HL-60 (cell line): Measurements from ENCODE around the gene SIGLECL1.

ENCODE experiments used
- DNase-seq, 2 experiments: peaks; one replicate each; pipeline ENCODE4 v3.0.0-alpha.2; 2010 to 2020; ENCODE audit warnings: low read depth in 1 of 2, low spot score in 1 of 2
- H3K27ac ChIP-seq: fragments of 250-450 bp; sonication (Bioruptor Pico); replicated peaks from 2 replicates; pipeline ENCODE4 v1.5.1; 2020; ENCODE audit warnings: mild to moderate bottlenecking, moderate library complexity
- H3K27me3 ChIP-seq: fragments of 250-450 bp; sonication (Bioruptor Pico); 2 replicates; pipeline ENCODE4 v1.5.1; 2021; ENCODE audit warnings: mild to moderate bottlenecking, moderate library complexity; ENCODE audit not compliant: insufficient read depth, poor library complexity, severe bottlenecking
- H3K4me3 ChIP-seq: replicated peaks from 2 replicates; pipeline ENCODE4 v1.5.1; 2011; ENCODE audit warnings: mild to moderate bottlenecking, control low read depth, low read length; ENCODE audit not compliant: insufficient read depth
- GABPA ChIP-seq: IDR thresholded peaks from 2 replicates; pipeline ENCODE4 v1.6.1; 2012; ENCODE audit warnings: low read depth
- POLR2AphosphoS5 ChIP-seq: IDR thresholded peaks from 2 replicates; pipeline ENCODE4 v1.6.1; 2012; ENCODE audit warnings: low read depth
- SPI1 ChIP-seq: IDR thresholded peaks from 2 replicates; pipeline ENCODE4 v1.6.1; 2012; ENCODE audit warnings: low read depth, mild to moderate bottlenecking, borderline replicate concordance
- TF ChIP-seq, protein P1 (sequence below): IDR thresholded peaks from one replicate; pipeline ENCODE4 v1.5.1; 2011; ENCODE audit warnings: low read length, control low read depth, inconsistent platforms; ENCODE audit not compliant: insufficient read depth
- TF ChIP-seq, protein P2 (sequence below): IDR thresholded peaks from 2 replicates; pipeline ENCODE4 v1.6.1; 2012; ENCODE audit warnings: low read depth; ENCODE audit not compliant: insufficient replicate concordance

Gene SIGLECL1

DNA sequence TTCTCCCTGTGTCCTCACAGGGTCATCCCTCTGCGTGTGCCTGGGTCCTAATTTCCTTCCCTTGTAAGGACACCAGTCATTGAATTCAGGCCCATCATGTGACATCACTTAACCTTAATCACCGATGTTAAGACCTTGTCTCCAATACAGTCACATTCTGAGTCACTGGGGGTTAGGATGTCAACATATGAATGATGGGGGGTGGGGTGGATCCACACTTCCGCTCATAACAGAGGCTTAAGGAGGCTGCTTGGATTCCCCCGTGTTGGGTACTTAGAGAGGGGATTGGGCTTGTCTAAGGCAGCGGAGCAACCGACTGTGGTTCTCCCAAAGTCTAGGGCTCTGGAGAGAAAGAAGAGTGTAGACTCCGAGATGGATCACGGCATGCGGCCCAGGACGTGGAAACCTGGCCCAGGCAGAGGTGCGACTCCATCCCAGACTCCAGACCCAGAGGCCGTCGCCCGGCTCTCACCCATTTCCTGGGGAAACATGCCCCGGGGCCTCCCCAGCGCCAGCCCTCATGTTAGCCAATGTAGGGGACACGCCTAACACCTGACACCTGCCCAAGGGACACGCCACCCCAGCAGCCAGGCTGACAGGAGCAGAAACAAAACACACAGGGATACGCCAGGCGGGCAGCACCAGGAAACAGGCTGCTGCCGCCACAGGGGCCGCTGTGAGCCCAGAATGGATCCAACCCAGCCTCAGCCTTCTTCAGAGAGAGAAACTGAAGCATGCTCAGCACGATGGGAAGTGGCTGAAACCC, 43.5 kb downstream of the SIGLECL1 start:
- Histone ChIP-seq H3K27ac (no peak overlapping the region), H3K4me3 (no peak overlapping the region), H3K27me3 (no peaks in the 10 kb centered on the region)
- TF ChIP-seq POLR2AphosphoS5 (no peak), GABPA (no peak), SPI1 (no peak)
- TF ChIP-seq, protein P1, sequence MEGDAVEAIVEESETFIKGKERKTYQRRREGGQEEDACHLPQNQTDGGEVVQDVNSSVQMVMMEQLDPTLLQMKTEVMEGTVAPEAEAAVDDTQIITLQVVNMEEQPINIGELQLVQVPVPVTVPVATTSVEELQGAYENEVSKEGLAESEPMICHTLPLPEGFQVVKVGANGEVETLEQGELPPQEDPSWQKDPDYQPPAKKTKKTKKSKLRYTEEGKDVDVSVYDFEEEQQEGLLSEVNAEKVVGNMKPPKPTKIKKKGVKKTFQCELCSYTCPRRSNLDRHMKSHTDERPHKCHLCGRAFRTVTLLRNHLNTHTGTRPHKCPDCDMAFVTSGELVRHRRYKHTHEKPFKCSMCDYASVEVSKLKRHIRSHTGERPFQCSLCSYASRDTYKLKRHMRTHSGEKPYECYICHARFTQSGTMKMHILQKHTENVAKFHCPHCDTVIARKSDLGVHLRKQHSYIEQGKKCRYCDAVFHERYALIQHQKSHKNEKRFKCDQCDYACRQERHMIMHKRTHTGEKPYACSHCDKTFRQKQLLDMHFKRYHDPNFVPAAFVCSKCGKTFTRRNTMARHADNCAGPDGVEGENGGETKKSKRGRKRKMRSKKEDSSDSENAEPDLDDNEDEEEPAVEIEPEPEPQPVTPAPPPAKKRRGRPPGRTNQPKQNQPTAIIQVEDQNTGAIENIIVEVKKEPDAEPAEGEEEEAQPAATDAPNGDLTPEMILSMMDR: no peak
- TF ChIP-seq, protein P2, sequence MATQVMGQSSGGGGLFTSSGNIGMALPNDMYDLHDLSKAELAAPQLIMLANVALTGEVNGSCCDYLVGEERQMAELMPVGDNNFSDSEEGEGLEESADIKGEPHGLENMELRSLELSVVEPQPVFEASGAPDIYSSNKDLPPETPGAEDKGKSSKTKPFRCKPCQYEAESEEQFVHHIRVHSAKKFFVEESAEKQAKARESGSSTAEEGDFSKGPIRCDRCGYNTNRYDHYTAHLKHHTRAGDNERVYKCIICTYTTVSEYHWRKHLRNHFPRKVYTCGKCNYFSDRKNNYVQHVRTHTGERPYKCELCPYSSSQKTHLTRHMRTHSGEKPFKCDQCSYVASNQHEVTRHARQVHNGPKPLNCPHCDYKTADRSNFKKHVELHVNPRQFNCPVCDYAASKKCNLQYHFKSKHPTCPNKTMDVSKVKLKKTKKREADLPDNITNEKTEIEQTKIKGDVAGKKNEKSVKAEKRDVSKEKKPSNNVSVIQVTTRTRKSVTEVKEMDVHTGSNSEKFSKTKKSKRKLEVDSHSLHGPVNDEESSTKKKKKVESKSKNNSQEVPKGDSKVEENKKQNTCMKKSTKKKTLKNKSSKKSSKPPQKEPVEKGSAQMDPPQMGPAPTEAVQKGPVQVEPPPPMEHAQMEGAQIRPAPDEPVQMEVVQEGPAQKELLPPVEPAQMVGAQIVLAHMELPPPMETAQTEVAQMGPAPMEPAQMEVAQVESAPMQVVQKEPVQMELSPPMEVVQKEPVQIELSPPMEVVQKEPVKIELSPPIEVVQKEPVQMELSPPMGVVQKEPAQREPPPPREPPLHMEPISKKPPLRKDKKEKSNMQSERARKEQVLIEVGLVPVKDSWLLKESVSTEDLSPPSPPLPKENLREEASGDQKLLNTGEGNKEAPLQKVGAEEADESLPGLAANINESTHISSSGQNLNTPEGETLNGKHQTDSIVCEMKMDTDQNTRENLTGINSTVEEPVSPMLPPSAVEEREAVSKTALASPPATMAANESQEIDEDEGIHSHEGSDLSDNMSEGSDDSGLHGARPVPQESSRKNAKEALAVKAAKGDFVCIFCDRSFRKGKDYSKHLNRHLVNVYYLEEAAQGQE: no peak
- no peak for DNase-seq

DNA sequence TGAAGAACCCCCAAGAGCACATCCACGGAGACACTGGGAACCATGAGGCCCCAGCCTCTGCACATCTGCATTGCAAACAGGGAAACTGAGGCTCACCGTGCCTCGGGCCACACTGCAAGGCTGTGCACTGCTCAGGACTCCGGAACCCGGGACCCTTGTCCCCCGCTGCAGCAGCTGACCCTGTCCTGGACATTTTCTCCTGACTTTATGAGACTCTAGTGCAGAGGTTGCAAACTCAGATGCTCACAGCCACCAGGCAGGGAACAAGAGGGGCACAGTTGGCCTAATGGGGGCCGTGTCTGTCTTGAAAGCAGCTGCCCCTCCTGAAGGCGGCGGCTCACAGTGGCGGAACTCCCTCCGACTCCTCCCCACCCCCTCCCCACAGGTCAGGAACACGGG, 44.1 kb downstream of the SIGLECL1 start:
- H3K27ac ChIP-seq: no peak overlapping the region
- DNase-seq: no peak
- H3K27me3 ChIP-seq: no peaks in the 10 kb centered on the region
- TF ChIP-seq POLR2AphosphoS5: no peak
- no peak for TF ChIP-seq SPI1
- no peak for TF ChIP-seq GABPA
- TF ChIP-seq, protein P1: no peak
- TF ChIP-seq, protein P2: no peak
- no peak overlapping the region for H3K4me3 ChIP-seq

DNA sequence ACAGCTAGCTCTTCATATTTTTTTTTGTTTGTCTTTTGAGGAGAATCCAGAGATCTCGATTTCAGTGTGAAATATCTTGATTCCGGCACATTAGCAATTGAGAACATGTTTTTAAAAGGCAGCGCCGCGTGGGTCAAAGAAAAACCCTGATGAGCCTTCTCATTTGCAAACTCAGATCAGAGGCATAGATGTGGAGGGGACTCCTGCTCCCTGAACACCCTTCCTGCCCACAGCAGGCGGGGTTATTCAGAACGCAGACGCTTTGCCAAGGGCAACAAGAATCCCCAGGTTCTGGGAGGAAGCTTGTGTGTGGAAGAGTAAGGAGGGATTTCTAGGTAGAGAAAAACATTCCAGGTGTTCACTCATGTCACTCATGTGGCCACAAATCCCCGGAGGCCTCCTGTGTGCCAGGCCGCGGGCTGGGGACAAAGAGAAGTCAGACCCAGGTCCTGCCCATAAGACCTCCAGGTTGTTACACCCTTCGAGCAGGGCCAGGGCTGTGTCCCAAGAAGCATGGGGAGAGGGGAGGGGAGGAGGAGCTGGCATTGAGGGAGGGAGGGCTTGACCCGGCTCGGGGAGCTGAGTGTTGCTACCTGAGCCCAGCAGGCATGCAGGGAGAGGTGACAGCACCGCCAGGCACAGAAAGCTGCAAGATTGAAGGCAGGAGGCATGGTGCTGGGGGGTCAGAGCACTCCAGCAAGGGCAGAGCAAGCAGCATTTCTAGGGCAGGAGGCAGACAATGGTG, 44.7 kb downstream of the SIGLECL1 start:
- no peak overlapping the region for H3K4me3 ChIP-seq
- DNase-seq: no peak
- TF ChIP-seq POLR2AphosphoS5: no peak
- TF ChIP-seq, protein P2: no peak
- TF ChIP-seq SPI1: no peak
- TF ChIP-seq, protein P1: no peak
- no peak for TF ChIP-seq GABPA
- H3K27me3 ChIP-seq: no peaks in the 10 kb centered on the region
- H3K27ac ChIP-seq: no peak overlapping the region
